GM18505 (cell line): ENCODE results near the gene MYO18B.

Source experiments
- ATAC-seq: cut with Tn5 transposase; IDR thresholded peaks from one replicate; pipeline ENCODE4 v1.9.1; 2021; ENCODE audit not compliant: unreplicated experiment
- POLR2A ChIP-seq: IDR thresholded peaks from 4 replicates; pipeline ENCODE4 v1.6.1; 2011; ENCODE audit warnings: borderline replicate concordance; ENCODE audit not compliant: insufficient read depth, insufficient read length; ENCODE audit errors: extremely low read depth

The MYO18B gene

DNA sequence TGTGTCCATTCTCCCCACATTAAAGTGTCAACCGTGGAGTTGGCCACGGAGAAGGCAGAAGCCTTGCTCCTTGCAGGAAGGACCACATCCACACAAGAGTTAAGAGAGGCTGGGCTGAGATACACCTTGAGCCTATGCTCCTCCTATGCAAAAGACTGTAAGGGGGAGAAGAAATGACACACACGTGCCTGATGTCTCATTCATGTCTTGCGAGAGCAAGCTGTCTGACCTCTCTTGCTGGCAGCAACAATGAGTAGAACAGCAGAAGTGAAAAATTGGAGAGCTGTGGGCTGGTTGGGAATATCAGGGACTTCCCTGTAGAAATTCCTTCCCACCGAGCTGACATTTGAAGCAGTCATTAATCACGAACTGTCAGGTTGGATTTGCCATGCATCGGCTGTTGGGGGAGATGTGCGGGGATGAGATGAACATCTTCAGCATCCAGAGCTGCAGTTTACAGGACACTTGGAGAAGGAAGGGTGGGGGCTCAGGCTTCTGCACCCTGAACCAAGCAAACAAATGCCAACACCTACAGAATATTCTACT, 139.3 kb downstream of the MYO18B start:
- no peak for TF ChIP-seq POLR2A
- ATAC-seq, result no peak

DNA sequence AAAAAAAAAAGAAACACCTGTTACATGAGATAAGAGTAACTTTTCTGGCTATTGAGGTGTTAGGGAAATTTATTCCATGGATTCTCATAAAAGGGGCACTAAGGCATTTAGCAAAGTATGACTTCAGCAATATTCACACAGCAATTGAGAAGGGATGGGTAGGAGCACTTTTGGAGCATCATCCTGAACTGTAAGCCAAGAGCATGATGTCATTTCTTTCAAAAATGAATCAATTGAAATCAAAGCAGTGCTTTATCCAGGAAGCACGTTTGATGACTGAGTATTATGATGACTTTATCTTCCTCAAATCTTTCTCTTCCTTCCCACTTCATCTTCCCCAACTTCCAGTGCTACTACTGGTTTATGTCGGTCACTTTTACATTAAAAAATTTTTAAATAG, 140.4 kb downstream of the MYO18B start:
- no peak for TF ChIP-seq POLR2A
- ATAC-seq, result no peak

- no peak for ATAC-seq
- no peak for TF ChIP-seq POLR2A
Observed at GRCh38 chr22:25883482-25884033, 141.6 kb downstream of the MYO18B start.

DNA sequence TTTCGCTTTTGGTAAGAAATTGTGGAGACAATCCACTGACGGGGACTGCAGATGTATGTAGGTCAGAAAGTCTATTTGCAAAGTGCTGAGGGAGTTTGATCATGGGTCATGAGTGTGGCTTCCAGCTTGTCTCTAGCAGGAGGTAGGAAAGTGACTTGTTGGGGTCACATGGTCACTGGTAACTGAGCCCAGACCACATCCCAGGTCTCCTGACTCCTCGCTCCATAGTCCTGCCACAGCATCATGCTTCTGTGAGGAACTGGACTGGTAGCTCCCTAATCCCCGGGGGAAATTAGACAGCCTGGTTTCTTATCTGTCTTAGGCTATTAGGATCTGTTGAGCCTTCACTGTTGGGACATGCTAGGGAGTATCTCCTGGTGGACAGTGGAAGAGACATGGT, 142.1 kb downstream of the MYO18B start:
- ATAC-seq, result no peak
- no peak for TF ChIP-seq POLR2A

DNA sequence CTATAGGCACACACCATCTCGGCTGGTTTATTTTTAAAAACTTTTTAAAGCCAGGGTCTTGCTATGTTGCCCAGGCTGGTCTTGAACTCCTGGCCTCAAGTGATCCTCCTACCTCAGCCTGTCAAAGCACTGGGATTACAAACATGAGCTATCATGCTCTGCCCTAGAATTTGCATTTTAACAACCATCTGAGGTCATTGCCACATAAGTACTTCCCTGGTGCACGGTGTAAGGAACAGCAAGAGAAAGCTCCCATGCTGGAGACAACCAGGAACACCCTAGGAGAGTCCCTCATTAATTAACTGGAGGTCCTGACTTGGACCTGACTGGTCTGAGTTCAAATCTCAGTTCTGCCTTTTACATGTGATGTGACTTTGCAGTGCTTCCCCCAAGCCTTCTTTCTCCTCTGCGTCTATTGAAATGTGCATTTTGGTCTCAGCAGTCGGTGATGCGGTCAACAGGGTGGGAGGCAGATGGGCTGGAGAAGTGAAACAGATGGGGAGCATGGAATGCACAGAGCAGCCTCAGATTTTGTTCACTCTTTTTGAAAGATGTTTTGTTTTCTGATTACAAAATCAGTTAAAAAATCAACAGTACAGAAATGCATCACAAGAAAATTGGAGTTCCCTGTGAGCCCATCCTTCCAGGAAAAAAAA, 146.5 kb downstream of the MYO18B start:
- TF ChIP-seq POLR2A, result no peak
- ATAC-seq, result no peak

- no peak for ATAC-seq
- TF ChIP-seq POLR2A, result no peak
Observed at GRCh38 chr22:25890651-25891050, 148.7 kb downstream of the MYO18B start.

DNA sequence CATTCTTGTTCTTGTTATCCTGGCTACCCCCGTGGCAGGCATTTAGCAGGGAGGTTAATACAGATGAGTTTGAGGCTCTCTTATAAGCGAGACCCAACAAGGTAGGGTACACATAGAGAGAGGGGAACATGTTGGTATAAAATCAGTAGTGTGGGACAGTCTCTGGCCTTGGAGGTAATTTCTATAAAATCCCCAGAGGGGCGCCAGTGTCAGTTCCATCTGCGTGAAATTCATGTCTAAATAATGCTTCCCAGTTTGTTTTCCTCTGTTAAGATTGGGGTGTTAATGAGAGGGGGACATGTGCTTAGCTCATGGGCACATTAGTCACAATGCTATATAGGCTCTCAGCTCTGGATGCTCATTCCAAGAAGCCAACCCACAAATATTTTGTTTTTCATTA, 150.7 kb downstream of the MYO18B start:
- TF ChIP-seq POLR2A, result no peak
- ATAC-seq, result no peak

DNA sequence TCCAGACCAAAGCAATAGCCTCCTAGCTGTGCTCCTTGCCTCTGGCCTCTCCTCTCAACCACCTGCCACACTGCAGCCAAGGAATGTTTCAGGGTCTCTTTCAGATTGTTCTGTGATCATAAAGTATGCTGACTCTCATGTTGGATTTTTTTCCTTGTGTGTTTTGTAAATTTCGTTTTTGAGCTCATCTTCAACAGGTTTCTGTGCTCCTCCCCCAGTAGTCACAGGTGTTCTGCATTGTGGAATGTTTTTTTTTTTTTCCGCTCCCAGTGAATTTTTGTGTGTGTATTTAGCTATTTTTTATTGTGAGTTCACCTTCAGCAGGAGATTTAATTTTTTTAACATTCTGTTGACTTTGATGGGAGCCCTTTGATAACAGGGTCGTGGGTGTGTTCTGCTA, 153.7 kb downstream of the MYO18B start:
- no peak for TF ChIP-seq POLR2A

GRCh38 chr22:25896098-25896497, 154.1 kb downstream of the MYO18B start:
- no peak for TF ChIP-seq POLR2A
- no peak for ATAC-seq

More for the DNA sequence above, 153.7 kb downstream of the MYO18B start:
- no peak for ATAC-seq

GRCh38 chr22:25896592-25896991, 154.6 kb downstream of the MYO18B start:
- no peak for TF ChIP-seq POLR2A
- no peak for ATAC-seq

DNA sequence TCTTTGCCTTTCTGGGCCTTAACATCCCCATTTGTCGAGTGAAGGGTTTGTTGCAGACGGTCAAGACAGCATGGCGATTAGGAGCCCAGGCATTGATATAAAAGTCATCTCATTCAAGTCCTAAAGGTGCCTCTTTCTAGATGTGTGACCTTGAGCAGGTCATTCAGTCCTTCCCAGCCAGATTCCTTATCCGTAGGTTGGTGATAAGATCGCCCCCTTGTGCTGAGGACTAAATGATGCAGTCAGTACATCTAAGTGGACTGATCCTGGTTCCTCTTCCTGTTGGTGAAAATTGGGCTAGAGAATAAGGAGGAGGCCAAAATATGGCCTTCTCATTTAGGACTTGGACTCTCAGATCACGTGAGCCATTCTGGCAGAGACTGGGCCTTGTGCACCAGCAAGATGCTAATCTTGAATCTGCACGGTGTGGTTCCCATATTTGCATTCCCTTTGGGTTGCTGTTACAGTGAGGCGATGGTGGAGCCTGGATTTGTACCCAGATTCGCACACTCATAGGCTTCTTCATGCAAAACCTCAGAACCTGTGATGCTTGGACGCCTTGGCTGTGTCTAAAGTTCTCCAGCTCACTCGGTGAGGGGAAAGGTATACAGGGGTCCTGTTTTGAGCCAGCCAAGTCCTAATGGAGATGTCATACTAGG, 156.8 kb downstream of the MYO18B start:
- TF ChIP-seq POLR2A, result no peak
- no peak for ATAC-seq

DNA sequence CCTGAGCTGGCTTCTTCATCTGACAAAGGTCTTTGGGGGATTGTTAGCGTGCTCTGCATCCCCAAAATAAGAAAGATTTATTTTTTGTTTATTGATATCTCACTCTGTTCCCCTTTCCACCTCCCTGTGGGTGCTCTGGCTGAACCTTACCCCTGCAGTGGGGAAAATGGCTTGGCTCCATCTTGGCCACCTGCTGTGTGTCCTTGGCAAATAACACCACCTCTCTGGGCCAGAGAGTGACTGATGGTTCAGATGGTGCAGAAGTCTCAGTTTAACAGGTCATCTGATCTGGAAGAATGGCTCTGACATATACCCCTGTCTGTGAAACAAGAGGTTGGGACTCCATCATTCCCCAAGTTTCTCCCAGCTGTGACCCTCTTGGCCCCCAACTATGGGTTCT, 157.6 kb downstream of the MYO18B start:
- no peak for TF ChIP-seq POLR2A
- no peak for ATAC-seq

DNA sequence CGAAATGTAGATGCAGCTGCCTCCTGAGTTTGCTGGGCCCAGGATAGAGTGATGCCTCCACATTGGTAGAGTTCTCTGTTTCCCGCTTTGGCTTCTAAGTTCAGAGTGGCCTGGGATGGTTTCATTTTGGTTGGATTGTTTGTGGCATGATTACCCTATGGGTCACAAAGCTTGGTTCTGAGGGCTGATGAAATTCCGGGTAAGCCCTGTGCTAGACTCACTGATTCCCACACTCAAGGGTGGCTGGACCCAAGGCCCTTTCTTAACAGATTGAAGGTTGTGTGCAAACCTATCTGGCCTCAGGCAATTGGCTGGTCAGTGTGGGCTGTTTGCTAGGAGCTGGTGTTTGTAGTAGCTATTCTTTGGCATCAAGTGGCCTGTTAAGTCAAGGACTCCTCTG, 158.4 kb downstream of the MYO18B start:
- TF ChIP-seq POLR2A, result no peak
- ATAC-seq, result no peak

- ATAC-seq, result no peak
- no peak for TF ChIP-seq POLR2A
Observed at GRCh38 chr22:25900880-25901279, 158.9 kb downstream of the MYO18B start.
